Activated T-helper 17 cell treated with anti-CD3 and anti-CD28 coated beads, Interleukin-2, amount 50 U/mL, for 72 hours (primary cell): ENCODE data around the gene CELSR1. TPM values are rescaled to one million over a fixed set of nuclear protein-coding genes. Genes with fewer than 3 reads are reported as not detected.
"Not testable (repeated sequence)": the region's sequence is repeated elsewhere in the genome, so short reads cannot be mapped to it uniquely, and the experiment has no call there.

ENCODE experiments used
- ATAC-seq: fragments of 150-1000 bp; cut with Tn5 transposase; replicated peaks from 2 replicates; pipeline ENCODE4 v1.10.0; 2021; ENCODE audit warnings: mild to moderate bottlenecking, moderate library complexity
- H3K27ac Mint-ChIP-seq: one replicate; pipeline ENCODE4 v1.8.0; 2022; ENCODE audit warnings: mixed read lengths
- H3K27me3 Mint-ChIP-seq: one replicate; pipeline ENCODE4 v1.8.0; 2022; ENCODE audit warnings: mixed read lengths
- H3K36me3 Mint-ChIP-seq: one replicate; pipeline ENCODE4 v1.8.0; 2022; ENCODE audit warnings: low read depth, mild to moderate bottlenecking, mixed read lengths
- H3K4me1 Mint-ChIP-seq: one replicate; pipeline ENCODE4 v1.8.0; 2022; ENCODE audit warnings: mixed read lengths
- H3K4me3 Mint-ChIP-seq: one replicate; pipeline ENCODE4 v1.8.0; 2022; ENCODE audit warnings: mild to moderate bottlenecking, mixed read lengths
- H3K9me3 Mint-ChIP-seq: one replicate; pipeline ENCODE4 v1.8.0; 2022; ENCODE audit warnings: mixed read lengths
- total RNA-seq, 2 donors: library from RNA; stranded (reverse); gene quantifications; one replicate each; pipeline ENCODE4 v1.2.3, GENCODE V29; 2022

The CELSR1 gene
- total RNA-seq, 2 donors from 2014 or later: 0.32 to 0.48 TPM

DNA sequence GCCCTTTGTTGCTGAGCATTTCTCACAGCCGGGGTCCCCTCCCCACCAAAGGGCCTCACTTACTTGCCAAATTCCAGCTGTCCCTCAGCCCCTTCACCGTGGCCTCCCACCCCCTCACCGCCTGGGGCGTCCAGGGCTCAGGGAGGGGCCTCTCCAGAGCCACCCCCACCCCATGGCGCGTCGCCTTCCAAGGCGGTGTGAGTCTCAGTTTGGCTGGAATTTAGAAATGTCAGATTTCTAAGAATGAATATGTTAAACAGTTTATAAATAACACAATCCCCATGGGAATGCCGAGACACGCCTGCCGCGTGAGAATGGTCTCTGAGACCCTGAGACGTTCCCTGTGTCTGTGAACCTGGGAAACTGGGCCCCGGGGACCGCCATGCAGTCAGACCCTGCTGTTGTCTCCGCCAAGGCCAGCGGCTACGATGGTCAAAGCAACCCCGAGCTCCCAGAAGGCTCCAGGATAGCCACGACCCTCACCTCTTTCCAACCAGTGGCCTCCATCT, 28.9 kb downstream of the CELSR1 start:
- no peak overlapping the region for H3K27ac Mint-ChIP-seq
- no peaks in the 10 kb centered on the region for H3K9me3 Mint-ChIP-seq
- no peaks in the 10 kb centered on the region for H3K36me3 Mint-ChIP-seq
- no peaks in the 10 kb centered on the region for H3K27me3 Mint-ChIP-seq
- H3K4me1 Mint-ChIP-seq: no peaks in the 10 kb centered on the region
- ATAC-seq: no peak
- no peak overlapping the region for H3K4me3 Mint-ChIP-seq

DNA sequence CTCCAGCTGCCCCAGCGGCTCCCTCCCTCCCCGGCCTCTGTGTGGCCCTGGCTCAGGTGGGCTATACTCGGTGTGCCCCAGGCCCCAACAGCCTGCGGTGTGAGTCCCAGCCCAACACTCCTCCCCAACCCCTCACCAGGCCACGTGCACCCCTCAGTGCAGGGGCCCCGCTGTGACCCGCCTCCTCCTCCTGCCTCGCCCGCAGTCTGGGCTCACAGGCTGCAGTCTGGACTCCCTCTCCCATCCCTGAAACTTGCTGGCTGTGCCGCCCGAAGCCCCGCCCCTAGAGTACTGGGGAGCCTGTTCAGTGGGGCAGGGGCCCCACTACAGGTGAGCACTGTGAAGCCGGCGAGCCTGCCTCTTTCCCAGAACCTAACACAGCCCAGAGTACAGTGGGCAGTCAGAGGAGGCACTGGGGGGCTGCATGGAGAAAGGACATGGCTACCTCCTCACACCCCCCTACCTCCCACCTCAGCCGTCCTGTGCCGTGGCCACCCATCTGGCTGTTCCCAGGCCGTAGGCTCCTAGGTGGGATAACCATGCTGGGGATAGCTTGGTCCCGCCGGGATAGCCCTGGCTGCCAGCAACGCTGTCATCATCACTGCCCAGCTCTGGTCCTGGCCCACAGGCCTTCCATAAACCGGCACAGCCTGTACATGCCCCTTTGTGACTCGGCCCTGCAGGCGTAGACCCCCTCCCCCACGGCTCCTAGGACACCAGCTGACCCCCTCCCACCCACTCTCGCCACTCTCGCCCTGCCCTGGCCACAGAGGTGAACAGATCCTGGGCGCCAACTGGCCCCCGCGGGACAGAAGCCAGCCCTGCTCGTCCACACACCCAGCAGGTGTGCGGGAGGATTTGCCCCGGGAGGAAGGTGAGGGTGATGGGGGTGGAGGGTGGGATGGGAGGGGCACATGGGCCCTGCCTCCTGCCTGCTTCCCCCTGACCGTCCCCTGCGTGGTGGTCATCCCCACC, 29.7 kb downstream of the CELSR1 start:
- H3K27ac Mint-ChIP-seq: no peak overlapping the region
- no peaks in the 10 kb centered on the region for H3K36me3 Mint-ChIP-seq
- H3K4me1 Mint-ChIP-seq: no peaks in the 10 kb centered on the region
- H3K4me3 Mint-ChIP-seq: no peak overlapping the region
- ATAC-seq: no peak
- H3K9me3 Mint-ChIP-seq: no peaks in the 10 kb centered on the region
- H3K27me3 Mint-ChIP-seq: peaks cover under 1% of the 10 kb centered on the region

DNA sequence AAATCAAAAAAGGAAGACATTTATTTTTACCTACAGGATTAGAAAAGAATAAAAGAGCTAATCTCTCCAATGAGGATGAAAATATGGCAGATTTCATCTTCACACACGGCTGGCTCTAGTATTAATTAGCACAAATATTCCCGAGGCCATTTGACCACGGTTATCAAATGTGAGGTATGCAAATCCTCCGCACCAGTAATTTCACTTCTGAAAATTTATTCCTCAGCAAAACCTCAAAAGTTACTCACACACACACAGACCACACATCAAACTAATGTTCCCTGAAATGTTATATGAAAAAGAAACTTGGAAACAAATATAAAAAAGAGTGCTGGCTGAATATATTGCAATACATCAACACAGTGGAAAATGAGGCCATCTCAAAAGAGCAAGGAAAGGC, 32.8 kb downstream of the CELSR1 start:
- H3K4me3 Mint-ChIP-seq: no peak overlapping the region
- H3K27ac Mint-ChIP-seq: no peak overlapping the region
- H3K36me3 Mint-ChIP-seq: no peaks in the 10 kb centered on the region
- ATAC-seq: peak; percentile 14
- no peaks in the 10 kb centered on the region for H3K9me3 Mint-ChIP-seq
- peaks cover 7% of the 10 kb centered on the region for H3K27me3 Mint-ChIP-seq
- H3K4me1 Mint-ChIP-seq: no peaks in the 10 kb centered on the region

DNA sequence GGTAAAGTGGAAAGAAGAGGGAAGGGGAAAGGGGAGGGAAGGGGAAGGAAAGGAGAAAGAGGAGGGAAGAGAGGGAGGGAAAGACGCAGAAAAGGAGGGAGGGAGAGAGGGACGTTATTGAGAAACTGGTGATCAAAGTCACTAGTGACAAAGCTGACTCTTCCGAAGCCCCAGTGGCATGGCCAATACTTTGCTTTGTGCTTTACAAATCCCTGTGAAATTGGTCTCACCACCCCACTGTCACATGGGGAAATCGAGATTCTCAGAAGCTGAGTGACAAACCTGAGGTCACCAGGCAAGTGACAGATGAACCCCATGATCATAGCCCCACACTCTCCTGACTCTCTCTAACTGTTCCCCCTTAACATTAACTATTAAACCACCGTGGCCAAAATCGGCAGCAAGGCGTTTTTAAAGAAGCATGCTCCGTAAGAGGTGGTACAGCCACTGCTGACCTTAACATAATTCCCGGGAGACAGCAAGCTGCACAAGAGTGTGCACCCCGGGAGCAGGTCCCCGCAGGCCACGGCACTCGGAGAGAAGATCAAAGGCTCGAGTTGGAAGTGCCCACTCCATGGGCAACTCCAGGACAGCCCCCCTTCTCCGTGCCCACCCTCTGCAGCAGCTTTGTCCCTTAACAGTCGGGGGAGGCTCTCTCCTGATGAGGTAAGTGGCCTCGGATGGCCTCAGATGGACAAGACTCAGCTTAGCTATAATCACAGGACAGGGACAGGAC, 34.8 kb downstream of the CELSR1 start:
- ATAC-seq: no peak
- H3K36me3 Mint-ChIP-seq: no peaks in the 10 kb centered on the region
- H3K27me3 Mint-ChIP-seq: peaks cover 14% of the 10 kb centered on the region
- no peak overlapping the region for H3K27ac Mint-ChIP-seq
- H3K4me1 Mint-ChIP-seq: no peaks in the 10 kb centered on the region
- no peaks in the 10 kb centered on the region for H3K9me3 Mint-ChIP-seq
- H3K4me3 Mint-ChIP-seq: no peak overlapping the region

DNA sequence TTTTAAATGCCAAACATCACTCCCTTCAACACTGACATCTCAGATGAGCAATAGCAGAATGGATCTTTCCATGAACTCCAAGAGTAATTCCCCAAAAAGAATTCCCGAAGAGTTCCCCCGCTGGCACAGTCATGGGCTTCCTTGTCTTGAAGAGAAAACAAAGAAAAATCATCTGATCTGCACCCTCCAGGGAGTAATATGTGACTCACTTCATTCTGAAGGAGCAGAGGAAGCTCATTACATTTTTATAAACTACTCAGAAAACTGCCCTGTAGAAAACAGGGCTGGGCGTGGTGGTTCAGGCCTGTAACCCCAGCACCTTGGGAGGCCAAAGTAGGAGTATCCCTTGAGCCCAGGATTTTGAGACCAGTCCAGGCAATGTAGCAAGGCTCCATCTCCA, 35.7 kb downstream of the CELSR1 start:
- H3K4me3 Mint-ChIP-seq: no peak overlapping the region
- H3K36me3 Mint-ChIP-seq: no peaks in the 10 kb centered on the region
- H3K4me1 Mint-ChIP-seq: no peaks in the 10 kb centered on the region
- no peak for ATAC-seq
- no peaks in the 10 kb centered on the region for H3K9me3 Mint-ChIP-seq
- H3K27me3 Mint-ChIP-seq: peaks cover 14% of the 10 kb centered on the region
- no peak overlapping the region for H3K27ac Mint-ChIP-seq

DNA sequence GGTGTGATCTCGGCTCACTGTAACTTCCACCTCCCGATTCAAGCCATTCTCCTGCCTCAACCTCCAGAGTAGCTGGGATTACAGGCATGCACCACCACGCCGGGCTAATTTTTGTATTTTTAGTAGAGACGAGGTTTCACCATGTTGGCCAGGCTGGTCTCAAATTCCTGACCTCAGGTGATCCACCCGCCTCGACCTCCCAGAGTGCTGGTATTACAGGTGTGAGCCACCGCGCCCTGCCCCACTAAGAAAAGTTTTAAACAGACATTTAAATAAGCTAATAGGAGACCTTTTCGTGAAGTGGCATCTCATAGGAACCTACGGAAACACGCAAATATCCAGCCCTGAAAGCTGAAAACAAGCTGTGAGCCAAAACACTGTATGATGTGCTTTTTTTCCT, 36.2 kb downstream of the CELSR1 start:
- not testable (repeated sequence) for H3K4me1 Mint-ChIP-seq, H3K36me3 Mint-ChIP-seq, ATAC-seq, H3K9me3 Mint-ChIP-seq, H3K4me3 Mint-ChIP-seq, H3K27ac Mint-ChIP-seq
- peaks cover 14% of the 10 kb centered on the region for H3K27me3 Mint-ChIP-seq

DNA sequence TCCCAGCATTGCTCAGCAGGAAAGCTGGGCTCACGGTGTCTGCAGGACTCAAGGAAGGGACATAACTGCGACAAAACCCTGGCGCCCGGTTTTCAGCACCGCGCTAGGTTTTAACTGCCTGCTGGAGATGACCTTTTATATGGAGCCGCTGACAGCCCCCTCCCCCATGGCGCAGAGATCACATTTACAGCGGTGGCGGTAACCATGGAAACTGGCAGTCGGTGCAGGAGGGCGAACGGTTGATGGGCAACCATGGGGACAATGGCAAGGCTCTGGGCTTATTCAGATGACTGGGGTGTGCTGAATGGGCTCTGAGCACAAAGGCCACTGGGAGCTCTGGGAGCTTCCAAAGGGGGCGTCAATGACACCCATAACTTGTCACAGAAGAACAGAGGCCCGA, 37.2 kb downstream of the CELSR1 start:
- no peaks in the 10 kb centered on the region for H3K9me3 Mint-ChIP-seq
- H3K36me3 Mint-ChIP-seq: no peaks in the 10 kb centered on the region
- H3K27ac Mint-ChIP-seq: no peak overlapping the region
- no peak for ATAC-seq
- peaks cover 14% of the 10 kb centered on the region for H3K27me3 Mint-ChIP-seq
- no peak overlapping the region for H3K4me3 Mint-ChIP-seq
- no peaks in the 10 kb centered on the region for H3K4me1 Mint-ChIP-seq

DNA sequence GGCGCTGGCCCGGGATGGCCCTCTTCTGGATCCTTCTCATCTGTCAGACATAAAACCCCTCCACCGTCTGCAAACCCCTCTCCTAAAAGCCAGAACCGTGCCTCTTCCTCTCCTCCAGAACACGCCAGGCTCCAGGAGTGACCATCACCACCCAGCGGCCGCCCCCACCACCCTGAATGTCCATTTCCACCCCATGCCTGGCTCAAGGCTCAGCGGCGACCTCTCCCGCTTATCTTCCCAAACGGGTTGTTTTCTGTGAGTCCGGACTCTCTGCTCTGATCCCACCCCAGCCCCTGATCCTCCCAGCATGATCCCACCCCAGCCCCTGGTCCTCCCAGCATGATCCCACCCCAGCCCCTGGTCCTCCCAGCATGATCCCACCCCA, 37.6 kb downstream of the CELSR1 start:
- H3K9me3 Mint-ChIP-seq: no peaks in the 10 kb centered on the region
- no peak overlapping the region for H3K4me3 Mint-ChIP-seq
- H3K4me1 Mint-ChIP-seq: no peaks in the 10 kb centered on the region
- no peak for ATAC-seq
- no peak overlapping the region for H3K27ac Mint-ChIP-seq
- H3K36me3 Mint-ChIP-seq: no peaks in the 10 kb centered on the region
- H3K27me3 Mint-ChIP-seq: peaks cover 14% of the 10 kb centered on the region

DNA sequence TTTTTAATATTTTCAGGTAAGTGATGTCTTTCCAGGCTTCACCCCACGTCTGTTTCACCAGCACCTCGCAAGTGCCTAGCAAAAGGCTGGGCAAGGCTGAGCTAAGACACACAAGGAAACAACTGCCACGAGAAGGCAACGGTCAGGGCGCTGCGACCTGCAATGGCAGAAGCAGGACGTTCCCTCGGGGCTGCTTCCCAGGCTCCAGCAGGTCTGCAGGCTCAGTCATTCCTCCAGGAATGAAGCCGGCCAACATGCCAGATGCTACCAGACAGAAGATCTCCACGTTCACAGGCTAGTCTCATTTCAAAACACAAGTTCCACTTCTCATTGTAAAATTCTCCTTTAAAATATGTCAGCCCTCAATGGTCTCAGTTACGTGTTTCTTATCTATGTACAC, 45.5 kb downstream of the CELSR1 start:
- no peak overlapping the region for H3K27ac Mint-ChIP-seq
- H3K36me3 Mint-ChIP-seq: no peaks in the 10 kb centered on the region
- no peak overlapping the region for H3K4me3 Mint-ChIP-seq
- no peaks in the 10 kb centered on the region for H3K9me3 Mint-ChIP-seq
- ATAC-seq: no peak
- H3K4me1 Mint-ChIP-seq: no peaks in the 10 kb centered on the region
- H3K27me3 Mint-ChIP-seq: no peaks in the 10 kb centered on the region

DNA sequence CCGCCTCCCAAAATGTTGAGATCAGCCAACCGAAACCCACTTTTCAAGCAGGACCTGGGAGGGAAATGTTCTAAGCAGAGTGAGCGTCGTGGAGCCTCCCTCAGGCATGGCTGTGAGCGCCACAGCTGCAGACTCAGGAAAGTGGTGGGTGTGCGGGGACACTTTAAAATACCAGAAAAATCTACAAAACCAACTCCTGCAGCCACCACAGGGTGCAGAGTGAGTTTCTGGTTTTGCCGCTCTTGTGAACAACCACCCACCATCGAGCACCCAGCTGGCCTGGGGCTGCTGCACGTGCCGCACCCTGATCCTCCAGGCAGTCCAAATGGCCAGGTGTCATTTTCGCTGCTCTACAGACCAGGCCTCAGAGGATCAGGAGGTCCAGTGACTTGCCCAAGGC, 46.9 kb downstream of the CELSR1 start:
- Mint-ChIP-seq H3K4me1 (no peaks in the 10 kb centered on the region), H3K9me3 (no peaks in the 10 kb centered on the region), H3K27ac (no peak overlapping the region), H3K27me3 (no peaks in the 10 kb centered on the region), H3K4me3 (no peak overlapping the region), H3K36me3 (no peaks in the 10 kb centered on the region)
- no peak for ATAC-seq

DNA sequence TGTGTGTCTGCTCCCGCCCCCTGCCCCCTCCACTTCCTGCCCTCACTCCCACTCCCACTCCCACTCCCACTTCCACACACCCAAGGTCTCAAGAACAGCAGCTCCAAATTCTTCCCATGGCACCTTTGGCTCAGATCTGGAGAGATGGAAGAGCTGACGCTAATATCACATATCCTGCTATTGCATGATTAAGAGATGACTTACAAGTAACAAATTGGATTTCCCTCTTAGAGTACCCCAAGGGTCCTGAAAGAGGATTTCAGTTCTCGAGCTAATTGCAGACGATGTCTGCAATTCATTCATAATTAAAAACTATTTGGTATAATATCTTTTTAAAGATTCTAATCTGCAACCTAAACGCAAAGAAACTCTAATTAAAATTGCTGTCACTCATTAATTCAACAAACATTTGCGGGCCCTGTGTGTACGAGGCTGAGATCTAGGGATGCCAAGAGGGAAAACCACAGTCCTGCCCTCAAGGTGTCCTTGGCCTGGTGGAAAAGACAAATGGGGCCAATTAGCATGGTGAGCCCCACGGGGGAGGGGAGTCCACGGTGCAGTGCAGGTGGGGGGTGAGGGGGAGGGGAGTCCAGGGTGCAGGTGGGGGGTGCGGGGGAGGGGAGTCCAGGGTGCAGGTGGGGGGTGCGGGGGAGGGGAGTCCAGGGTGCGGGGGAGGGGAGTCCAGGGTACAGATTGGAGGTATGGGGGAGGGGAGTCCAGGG, 50.3 kb downstream of the CELSR1 start:
- Mint-ChIP-seq H3K27me3 (peaks cover 3% of the 10 kb centered on the region), H3K36me3 (no peaks in the 10 kb centered on the region), H3K4me3 (no peak overlapping the region), H3K9me3 (no peaks in the 10 kb centered on the region), H3K4me1 (peaks cover 4% of the 10 kb centered on the region), H3K27ac (no peak overlapping the region)
- ATAC-seq: no peak

DNA sequence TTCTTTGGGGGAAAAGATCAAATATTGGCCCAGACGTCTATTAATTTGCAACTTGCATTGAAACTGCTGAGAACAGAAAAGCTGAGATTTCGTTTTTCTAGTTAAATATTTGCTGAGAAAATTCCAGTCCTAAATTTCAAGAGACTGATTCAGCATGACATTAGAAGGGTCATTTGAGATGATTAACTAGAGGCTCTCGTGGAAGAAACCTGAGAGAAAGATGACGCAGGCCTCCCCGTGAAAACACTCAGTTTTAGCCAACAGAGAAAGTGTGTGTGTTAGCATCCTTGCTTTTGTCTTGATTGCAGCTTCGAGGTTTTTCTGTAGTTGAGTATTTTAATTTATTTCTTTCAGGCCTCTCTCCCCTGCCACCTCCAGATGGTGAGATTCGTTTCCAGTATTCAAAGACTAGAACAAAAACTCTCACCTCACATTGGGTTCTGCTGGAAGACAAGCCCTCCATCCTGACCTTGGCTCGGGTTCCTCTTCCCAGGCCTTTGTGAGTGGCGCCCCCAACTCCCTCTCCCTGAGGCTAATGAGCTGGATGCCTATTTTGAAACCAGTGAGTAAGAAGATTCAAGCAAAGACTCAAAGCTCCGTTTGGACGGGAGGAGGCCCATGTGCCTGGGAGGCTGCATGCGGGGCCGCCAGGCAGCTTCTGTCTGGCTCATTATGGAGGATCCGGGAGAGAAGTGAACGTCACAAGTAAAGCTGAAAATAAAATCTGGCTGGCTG, 52.4 kb downstream of the CELSR1 start:
- ATAC-seq: no peak
- Mint-ChIP-seq H3K9me3 (no peaks in the 10 kb centered on the region), H3K27me3 (peaks cover 3% of the 10 kb centered on the region), H3K27ac (no peak overlapping the region), H3K4me3 (no peak overlapping the region), H3K4me1 (peaks cover 9% of the 10 kb centered on the region), H3K36me3 (no peaks in the 10 kb centered on the region)

DNA sequence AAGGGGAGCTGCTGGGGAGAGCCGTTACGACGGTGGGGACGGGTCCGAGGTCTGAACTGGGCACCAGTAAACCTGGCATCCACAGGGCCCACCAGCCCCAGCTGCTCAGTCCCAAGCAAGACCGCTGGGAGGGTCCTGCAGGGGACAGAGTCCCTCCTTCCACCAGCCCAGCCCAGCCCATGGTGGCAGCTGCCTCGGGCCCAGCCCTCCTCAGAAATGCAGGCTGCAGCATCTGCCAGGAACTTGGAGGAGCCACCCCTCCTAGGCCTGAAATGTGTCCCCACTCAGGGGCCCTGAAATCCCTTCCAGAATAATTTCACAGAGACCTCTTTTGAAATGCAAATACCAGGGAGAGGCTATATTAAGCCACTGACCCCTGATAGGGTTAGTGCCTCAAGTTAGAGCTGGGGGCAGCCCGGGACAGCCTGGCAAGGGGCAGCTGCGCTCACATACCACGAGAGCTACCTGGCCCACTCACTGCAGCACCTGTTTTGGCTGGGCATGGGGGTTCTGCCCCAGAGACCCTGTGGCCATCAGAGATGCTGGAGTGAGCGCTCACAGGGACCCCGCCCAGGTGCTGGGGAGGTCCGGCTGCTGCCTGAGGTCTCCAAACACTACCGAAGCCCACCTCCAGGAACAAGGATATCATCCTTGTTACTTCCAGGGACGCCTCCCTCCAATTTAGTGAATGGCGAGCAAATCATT, 53.1 kb downstream of the CELSR1 start:
- H3K36me3 Mint-ChIP-seq: no peaks in the 10 kb centered on the region
- no peak overlapping the region for H3K27ac Mint-ChIP-seq
- peaks cover 3% of the 10 kb centered on the region for H3K27me3 Mint-ChIP-seq

More for the DNA sequence above, 53.1 kb downstream of the CELSR1 start:
- H3K4me3 Mint-ChIP-seq: no peak overlapping the region
- H3K4me1 Mint-ChIP-seq: peaks cover 9% of the 10 kb centered on the region
- H3K9me3 Mint-ChIP-seq: no peaks in the 10 kb centered on the region
- no peak for ATAC-seq
